ENCODE measurements around the gene ZNF684.
"Not testable (repeated sequence)": the region's sequence is repeated elsewhere in the genome, so short reads cannot be mapped to it uniquely, and the experiment has no call there.

Gene ZNF684

GRCh38 chr1:40546957-40547356, 15.5 kb downstream of the ZNF684 start:
- Histone ChIP-seq H3K27ac (ENCODE audit: low read length, poor library complexity, severe bottlenecking) (no peak overlapping the region), H3K9me3 (ENCODE audit: control insufficient read depth, low read length) (peaks cover 28% of the 10 kb centered on the region), H3K4me3 (ENCODE audit: insufficient read depth in 1 of 2, low read depth in 1 of 2, low read length in 2 of 2) (no peak overlapping the region), H3K79me1 (replicated peaks; ENCODE audit: low read length, poor library complexity, severe bottlenecking) (no peaks in the 10 kb centered on the region), H4K91ac (ENCODE audit: low read length) (no peak overlapping the region), H2BK5ac (ENCODE audit: low read depth, low read length, poor library complexity, severe bottlenecking) (no peak overlapping the region), H4K8ac (ENCODE audit: low read length) (no peak overlapping the region), H3K36me3 (ENCODE audit: control insufficient read depth in 1 of 2, insufficient read depth in 2 of 2, low read depth in 1 of 2, low read length in 2 of 2) (peaks cover 4 to 41% of the 10 kb centered on the region in 2 experiments), H2BK120ac (ENCODE audit: low read depth, low read length) (no peak overlapping the region), H3K4me1 (ENCODE audit: control insufficient read depth, insufficient read depth, low read depth, low read length) (no peaks in the 10 kb centered on the region), H3K9ac (ENCODE audit: low read length) (no peak overlapping the region), H2BK15ac (ENCODE audit: low read depth, poor library complexity, severe bottlenecking) (no peak overlapping the region), H2AK5ac (ENCODE audit: low read length, severe bottlenecking) (no peak overlapping the region), H3K4me2 (ENCODE audit: low read length, poor library complexity, severe bottlenecking) (no peak overlapping the region), H2AFZ (ENCODE audit: low read depth, low read length) (no peak overlapping the region), H3K14ac (ENCODE audit: low read length in 2 of 2) (no peak overlapping the region), H2BK12ac (ENCODE audit: low read length in 2 of 2) (no peak overlapping the region), H3K23ac (ENCODE audit: low read length in 2 of 2) (no peak overlapping the region), H3K27me3 (ENCODE audit: control insufficient read depth in 1 of 2, insufficient read depth in 1 of 2, low read length in 2 of 2) (no peaks in the 10 kb centered on the region), H3K18ac (ENCODE audit: low read depth in 1 of 2, low read length in 2 of 2) (no peak overlapping the region), H3K4ac (ENCODE audit: low read depth in 1 of 2, low read length in 2 of 2) (no peak overlapping the region)
- WGBS: 100% methylated on average over 1 of the region's 4 CpGs
- no peak for DNase-seq

GRCh38 chr1:40553017-40553416, 21.6 kb downstream of the ZNF684 start:
- H4K8ac ChIP-seq (ENCODE audit: low read length): no peak overlapping the region
- H3K9ac ChIP-seq (ENCODE audit: low read length): no peak overlapping the region
- H3K4me3 ChIP-seq (ENCODE audit: insufficient read depth in 1 of 2, low read depth in 1 of 2, low read length in 2 of 2): no peak overlapping the region
- H3K36me3 ChIP-seq (ENCODE audit: control insufficient read depth in 1 of 2, insufficient read depth in 2 of 2, low read depth in 1 of 2, low read length in 2 of 2): no peaks in the 10 kb centered on the region
- no peak overlapping the region for H2AFZ ChIP-seq (ENCODE audit: low read depth, low read length)
- H3K14ac ChIP-seq (ENCODE audit: low read length in 2 of 2): no peak overlapping the region
- no peak for DNase-seq
- no peak overlapping the region for H3K4ac ChIP-seq (ENCODE audit: low read depth in 1 of 2, low read length in 2 of 2)
- no peaks in the 10 kb centered on the region for H3K79me1 ChIP-seq (replicated peaks; ENCODE audit: low read length, poor library complexity, severe bottlenecking)
- no peak overlapping the region for H2BK5ac ChIP-seq (ENCODE audit: low read depth, low read length, poor library complexity, severe bottlenecking)
- no peaks in the 10 kb centered on the region for H3K9me3 ChIP-seq (ENCODE audit: control insufficient read depth, low read length)
- H3K4me1 ChIP-seq (ENCODE audit: control insufficient read depth, insufficient read depth, low read depth, low read length): no peaks in the 10 kb centered on the region
- no peak overlapping the region for H3K23ac ChIP-seq (ENCODE audit: low read length in 2 of 2)
- no peaks in the 10 kb centered on the region for H3K27me3 ChIP-seq (ENCODE audit: control insufficient read depth in 1 of 2, insufficient read depth in 1 of 2, low read length in 2 of 2)
- H2AK5ac ChIP-seq (ENCODE audit: low read length, severe bottlenecking): no peak overlapping the region
- 67% methylated on average over 1 of the region's 4 CpGs for WGBS
- no peak overlapping the region for H4K91ac ChIP-seq (ENCODE audit: low read length)
- no peak overlapping the region for H2BK120ac ChIP-seq (ENCODE audit: low read depth, low read length)
- H3K4me2 ChIP-seq (ENCODE audit: low read length, poor library complexity, severe bottlenecking): no peak overlapping the region
- H2BK12ac ChIP-seq (ENCODE audit: low read length in 2 of 2): no peak overlapping the region
- no peak overlapping the region for H2BK15ac ChIP-seq (ENCODE audit: low read depth, poor library complexity, severe bottlenecking)
- no peak overlapping the region for H3K18ac ChIP-seq (ENCODE audit: low read depth in 1 of 2, low read length in 2 of 2)
- H3K27ac ChIP-seq (ENCODE audit: low read length, poor library complexity, severe bottlenecking): no peak overlapping the region

- not testable (repeated sequence) for H2BK5ac ChIP-seq (ENCODE audit: low read depth, low read length, poor library complexity, severe bottlenecking)
Measured at GRCh38 chr1:40554807-40555206, 23.4 kb downstream of the ZNF684 start.

GRCh38 chr1:40556121-40556520, 24.7 kb downstream of the ZNF684 start:
- Histone ChIP-seq H2BK120ac (ENCODE audit: low read depth, low read length) (no peak overlapping the region), H3K27me3 (ENCODE audit: control insufficient read depth in 1 of 2, insufficient read depth in 1 of 2, low read length in 2 of 2) (no peaks in the 10 kb centered on the region), H2AFZ (ENCODE audit: low read depth, low read length) (no peak overlapping the region), H3K14ac (ENCODE audit: low read length in 2 of 2) (no peak overlapping the region), H3K18ac (ENCODE audit: low read depth in 1 of 2, low read length in 2 of 2) (no peak overlapping the region), H4K8ac (ENCODE audit: low read length) (no peak overlapping the region), H3K9ac (ENCODE audit: low read length) (no peak overlapping the region), H3K4me3 (ENCODE audit: insufficient read depth in 1 of 2, low read depth in 1 of 2, low read length in 2 of 2) (no peak overlapping the region), H4K91ac (ENCODE audit: low read length) (no peak overlapping the region), H3K27ac (ENCODE audit: low read length, poor library complexity, severe bottlenecking) (no peak overlapping the region), H2BK12ac (ENCODE audit: low read length in 2 of 2) (no peak overlapping the region), H3K23ac (ENCODE audit: low read length in 2 of 2) (no peak overlapping the region), H2BK15ac (ENCODE audit: low read depth, poor library complexity, severe bottlenecking) (no peak overlapping the region), H3K4me2 (ENCODE audit: low read length, poor library complexity, severe bottlenecking) (no peak overlapping the region), H2BK5ac (ENCODE audit: low read depth, low read length, poor library complexity, severe bottlenecking) (no peak overlapping the region), H3K79me1 (replicated peaks; ENCODE audit: low read length, poor library complexity, severe bottlenecking) (no peaks in the 10 kb centered on the region), H3K36me3 (ENCODE audit: control insufficient read depth in 1 of 2, insufficient read depth in 2 of 2, low read depth in 1 of 2, low read length in 2 of 2) (no peaks in the 10 kb centered on the region), H3K9me3 (ENCODE audit: control insufficient read depth, low read length) (no peaks in the 10 kb centered on the region), H3K4ac (ENCODE audit: low read depth in 1 of 2, low read length in 2 of 2) (no peak overlapping the region), H3K4me1 (ENCODE audit: control insufficient read depth, insufficient read depth, low read depth, low read length) (no peaks in the 10 kb centered on the region), H2AK5ac (ENCODE audit: low read length, severe bottlenecking) (no peak overlapping the region)
- WGBS: 100% methylated on average over 3 of the region's 5 CpGs
- no peak for DNase-seq

More at GRCh38 chr1:40554807-40555206, 23.4 kb downstream of the ZNF684 start:
- not testable (repeated sequence) for H3K4ac ChIP-seq (ENCODE audit: low read depth in 1 of 2, low read length in 2 of 2); H4K8ac ChIP-seq (ENCODE audit: low read length); DNase-seq; H2BK15ac ChIP-seq (ENCODE audit: low read depth, poor library complexity, severe bottlenecking); H3K23ac ChIP-seq (ENCODE audit: low read length in 2 of 2); H2AK5ac ChIP-seq (ENCODE audit: low read length, severe bottlenecking); H2BK12ac ChIP-seq (ENCODE audit: low read length in 2 of 2); H3K18ac ChIP-seq (ENCODE audit: low read depth in 1 of 2, low read length in 2 of 2); H3K4me2 ChIP-seq (ENCODE audit: low read length, poor library complexity, severe bottlenecking); H3K36me3 ChIP-seq (ENCODE audit: control insufficient read depth in 1 of 2, insufficient read depth in 2 of 2, low read depth in 1 of 2, low read length in 2 of 2); H2AFZ ChIP-seq (ENCODE audit: low read depth, low read length); H3K79me1 ChIP-seq (replicated peaks; ENCODE audit: low read length, poor library complexity, severe bottlenecking); H3K14ac ChIP-seq (ENCODE audit: low read length in 2 of 2); H4K91ac ChIP-seq (ENCODE audit: low read length); H3K4me1 ChIP-seq (ENCODE audit: control insufficient read depth, insufficient read depth, low read depth, low read length); H2BK120ac ChIP-seq (ENCODE audit: low read depth, low read length); H3K27ac ChIP-seq (ENCODE audit: low read length, poor library complexity, severe bottlenecking); H3K27me3 ChIP-seq (ENCODE audit: control insufficient read depth in 1 of 2, insufficient read depth in 1 of 2, low read length in 2 of 2); H3K9me3 ChIP-seq (ENCODE audit: control insufficient read depth, low read length); H3K9ac ChIP-seq (ENCODE audit: low read length); H3K4me3 ChIP-seq (ENCODE audit: insufficient read depth in 1 of 2, low read depth in 1 of 2, low read length in 2 of 2)
- WGBS: 88% methylated on average over 3 of the region's 7 CpGs
